Stimulated activated CD8-positive, alpha-beta memory T cell treated with anti-CD3 and anti-CD28 coated beads, Interleukin-7, amount 100 ng/mL, for 24 hours (primary cell): ENCODE data around the gene SOX6.
"Not testable (repeated sequence)": the region's sequence is repeated elsewhere in the genome, so short reads cannot be mapped to it uniquely, and the experiment has no call there.

ENCODE experiments used
- DNase-seq: peaks from one replicate; pipeline ENCODE4 v3.0.0-alpha.2; 2020; ENCODE audit warnings: low read depth

SOX6 gene

GRCh38 chr11:16034074-16034473 is 322.3 kb downstream of the SOX6 start:
- no peak for DNase-seq

DNA sequence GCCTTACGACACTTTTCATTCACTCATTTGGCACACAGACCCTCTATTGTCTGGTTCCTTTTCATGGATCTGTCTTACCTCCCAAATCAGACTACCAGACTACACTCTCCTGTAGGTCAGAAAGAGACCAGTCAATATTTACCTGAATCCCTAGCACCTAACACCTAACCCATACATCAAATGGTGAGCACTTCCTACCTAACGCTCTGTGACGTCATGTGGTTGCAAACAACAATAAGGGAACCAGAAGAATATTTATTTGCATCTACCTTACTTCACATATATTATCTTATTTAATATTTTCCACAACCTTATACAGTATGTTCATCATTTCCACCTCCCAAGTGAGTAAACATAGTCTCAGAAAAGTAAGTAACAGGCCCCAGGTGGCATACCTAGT is 323.4 kb downstream of the SOX6 start:
- DNase-seq, result no peak

DNA sequence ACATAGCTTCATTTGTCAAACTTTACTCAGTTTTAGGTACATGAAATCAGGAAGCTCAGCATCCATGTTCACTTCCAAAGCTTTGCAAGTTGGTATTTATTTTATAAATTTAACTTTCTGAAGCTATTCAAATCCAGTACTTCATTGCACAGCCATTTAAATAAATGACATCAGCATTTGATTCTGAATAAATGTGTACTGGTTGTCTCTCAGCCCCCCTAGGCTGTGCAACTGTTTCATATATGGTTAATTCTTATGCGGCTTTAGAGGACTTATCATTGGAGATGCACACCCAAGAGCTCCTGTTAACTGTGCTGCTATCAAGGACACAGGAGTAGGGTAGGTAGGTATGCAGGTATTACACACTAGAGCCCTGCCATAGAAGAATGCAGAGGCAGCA is 325.1 kb downstream of the SOX6 start:
- DNase-seq, result no peak

DNA sequence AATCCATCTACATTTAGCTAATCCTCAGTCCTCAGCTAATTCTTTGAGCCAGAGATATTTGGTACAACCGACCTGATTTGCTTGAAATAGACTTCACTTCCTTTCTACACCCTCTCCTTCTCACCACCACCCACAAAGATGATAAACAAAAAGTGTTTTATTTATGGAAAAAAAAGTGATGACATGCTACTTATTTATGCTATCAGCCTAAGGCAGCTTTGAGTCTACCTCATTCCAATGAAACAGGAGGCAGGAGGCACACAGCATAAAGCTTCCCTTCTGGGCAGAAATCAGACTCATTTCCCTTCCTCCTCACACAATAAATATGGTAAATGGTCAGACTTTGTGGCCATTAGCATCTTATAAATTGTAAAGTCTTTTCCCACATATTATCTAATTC is 325.7 kb downstream of the SOX6 start:
- no peak for DNase-seq

DNA sequence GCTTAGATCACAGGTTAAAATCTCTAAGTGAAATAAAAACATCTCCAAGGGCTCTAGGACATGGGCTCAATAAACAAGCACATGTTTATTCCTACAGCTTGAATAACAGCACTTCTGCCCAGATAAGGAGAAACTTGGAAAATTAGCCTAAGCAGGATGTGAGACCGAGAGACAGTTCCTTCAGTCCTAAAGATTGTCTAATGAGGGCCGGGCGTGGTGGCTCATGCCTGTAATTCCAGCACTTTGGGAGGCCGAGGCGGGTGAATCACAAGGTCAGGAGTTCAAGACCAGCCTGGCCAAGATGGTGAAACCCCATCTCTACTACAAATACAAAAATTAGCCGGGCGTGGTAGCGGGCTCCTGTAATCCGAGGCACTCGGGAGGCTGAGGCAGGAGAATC is 327.2 kb downstream of the SOX6 start:
- DNase-seq, result not testable (repeated sequence)

DNA sequence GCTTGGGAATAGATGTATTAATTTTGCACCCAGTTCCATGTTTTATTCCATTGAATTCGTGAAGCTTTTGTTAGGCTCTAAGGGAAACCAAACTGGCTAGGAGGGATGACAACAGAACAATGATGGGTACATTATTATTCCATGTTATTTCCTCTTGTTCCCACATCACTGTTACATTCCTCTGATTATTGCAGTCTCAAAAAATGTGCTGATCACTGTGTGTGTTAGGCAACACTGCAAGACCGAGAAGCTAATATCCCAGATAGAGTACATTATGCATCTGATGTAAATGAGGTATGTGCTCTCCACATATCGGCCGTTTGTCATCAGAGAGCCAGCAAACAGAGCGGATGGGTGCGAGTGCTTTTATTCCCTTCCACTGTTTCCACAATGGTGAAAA is 327.9 kb downstream of the SOX6 start:
- DNase-seq, result no peak

- no peak for DNase-seq
Observed at GRCh38 chr11:16027621-16028020, 328.7 kb downstream of the SOX6 start.

DNA sequence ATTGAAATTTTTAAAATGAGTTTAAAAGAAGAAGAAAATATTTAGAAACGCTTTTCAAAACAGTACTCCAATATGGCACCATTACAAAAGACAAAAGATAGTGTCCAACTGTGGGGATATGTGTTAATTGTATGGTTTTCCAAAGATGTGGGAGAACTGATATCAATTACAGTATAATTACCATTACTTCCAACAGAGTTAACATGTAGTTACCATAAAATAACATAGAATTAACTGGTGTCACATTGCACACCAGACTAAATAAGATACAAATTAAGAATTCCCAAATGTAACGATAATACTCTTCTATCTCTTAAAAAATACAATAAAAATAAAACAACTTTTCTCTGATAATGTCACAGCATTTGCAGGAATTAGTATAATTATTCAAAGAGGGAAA is 329.5 kb downstream of the SOX6 start:
- no peak for DNase-seq

DNA sequence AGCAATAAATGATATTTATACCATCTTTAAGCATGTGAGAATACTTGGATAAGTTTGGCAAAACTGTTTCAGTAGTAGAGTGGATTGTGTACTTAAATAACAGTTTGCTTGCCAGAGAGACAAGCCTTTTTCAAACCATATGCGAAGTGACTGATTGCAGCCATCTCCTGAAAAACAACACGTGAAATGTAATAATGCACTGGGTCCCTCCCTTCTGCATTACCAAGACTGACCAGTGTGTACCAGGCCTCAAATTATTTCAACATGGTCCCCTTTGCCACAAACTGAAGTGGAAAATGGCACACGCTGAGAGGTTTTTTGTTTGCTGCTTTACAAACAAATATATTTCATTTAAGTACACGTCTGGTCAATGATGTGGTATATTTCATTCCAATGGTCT is 337.4 kb downstream of the SOX6 start:
- no peak for DNase-seq

DNA sequence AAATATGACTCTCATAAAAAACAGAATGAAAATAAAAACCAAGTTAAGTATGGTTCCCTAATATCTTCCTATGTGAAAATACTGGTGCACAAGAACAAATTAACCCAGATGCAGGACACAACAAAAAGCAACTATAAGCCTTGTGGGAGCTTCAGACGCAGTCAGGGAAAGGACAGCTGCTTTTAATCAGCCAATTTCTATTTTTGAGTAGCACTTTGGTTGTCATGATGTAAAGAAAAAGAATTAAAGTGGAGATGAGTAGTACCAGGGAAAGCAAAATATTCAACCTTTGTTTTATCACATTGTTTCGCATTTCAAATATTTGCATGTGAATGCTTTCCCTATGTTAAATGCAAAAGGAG is 339.9 kb downstream of the SOX6 start:
- no peak for DNase-seq

GRCh38 chr11:16015741-16016467 is 340.4 kb downstream of the SOX6 start:
- DNase-seq, result no peak

- no peak for DNase-seq
Observed at GRCh38 chr11:16013649-16014275, 342.6 kb downstream of the SOX6 start.

GRCh38 chr11:16013242-16013641 is 343.1 kb downstream of the SOX6 start:
- no peak for DNase-seq

DNA sequence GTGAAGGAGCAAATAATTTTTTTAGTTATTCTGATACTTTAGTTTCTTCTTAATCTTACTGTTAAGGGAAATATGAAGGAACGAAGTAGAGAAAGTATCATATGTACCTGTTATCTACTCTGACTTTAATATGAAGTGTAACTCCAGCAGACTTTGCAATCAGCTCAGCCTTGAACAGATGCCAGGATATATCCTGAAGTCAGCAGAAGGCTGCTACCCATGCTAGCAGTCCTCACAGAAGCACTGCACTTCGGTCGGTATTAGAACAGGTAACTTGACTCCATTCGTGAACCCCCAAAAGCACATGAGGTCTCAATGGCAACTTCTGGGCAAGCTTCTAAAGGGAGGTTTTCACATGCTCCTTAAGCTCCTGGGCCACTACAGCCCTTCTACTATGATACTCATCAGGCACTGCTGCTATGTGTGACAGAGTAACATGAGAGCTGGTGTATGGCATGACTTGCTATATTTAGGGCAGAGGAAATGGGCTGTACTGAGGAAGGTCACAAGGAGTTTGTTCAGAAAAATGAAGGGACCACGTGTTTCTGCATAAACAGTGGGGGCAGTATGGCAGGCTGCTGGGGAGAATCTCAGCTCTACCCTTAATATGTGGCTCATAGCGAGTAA is 344.1 kb downstream of the SOX6 start:
- DNase-seq, result no peak

DNA sequence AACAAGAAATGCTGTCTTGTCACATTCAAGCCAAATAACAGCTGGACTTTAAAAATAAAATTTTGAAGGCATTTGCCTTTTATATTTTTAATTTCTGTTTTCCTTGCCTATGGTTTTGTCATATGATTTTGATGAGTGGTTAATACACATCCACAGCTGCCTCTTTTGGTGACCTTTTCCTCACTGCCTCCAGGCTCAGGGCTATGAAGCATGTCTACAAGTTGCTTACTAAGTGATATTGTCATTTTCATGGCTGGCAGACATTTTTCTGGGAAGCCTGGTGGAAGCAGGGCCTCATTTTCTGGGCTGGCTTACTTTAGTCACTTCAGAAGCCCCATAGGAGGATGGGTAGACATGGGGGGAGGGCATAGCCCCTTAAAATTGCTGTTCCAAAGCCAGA is 344.9 kb downstream of the SOX6 start:
- no peak for DNase-seq

DNA sequence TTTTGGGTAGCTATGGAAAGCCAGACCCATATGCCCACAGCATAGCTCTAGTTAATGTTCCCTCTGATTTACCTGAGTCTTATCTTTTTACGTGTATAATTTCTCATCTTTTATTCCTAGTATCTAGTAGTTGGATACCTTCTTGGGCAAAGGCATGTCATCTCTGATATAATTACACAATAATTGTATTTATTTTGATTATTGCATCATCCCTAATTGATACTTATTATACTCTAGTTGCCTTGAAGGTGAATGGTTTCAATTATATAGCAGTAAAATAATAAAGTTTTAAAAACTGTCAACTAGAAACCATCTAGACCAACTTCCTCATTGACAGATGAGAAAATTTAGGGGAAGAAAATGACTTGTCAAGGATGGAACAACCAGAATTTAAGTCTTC is 347.3 kb downstream of the SOX6 start:
- DNase-seq, result no peak

- DNase-seq, result no peak
Observed at GRCh38 chr11:16007514-16007913, 348.8 kb downstream of the SOX6 start.

DNA sequence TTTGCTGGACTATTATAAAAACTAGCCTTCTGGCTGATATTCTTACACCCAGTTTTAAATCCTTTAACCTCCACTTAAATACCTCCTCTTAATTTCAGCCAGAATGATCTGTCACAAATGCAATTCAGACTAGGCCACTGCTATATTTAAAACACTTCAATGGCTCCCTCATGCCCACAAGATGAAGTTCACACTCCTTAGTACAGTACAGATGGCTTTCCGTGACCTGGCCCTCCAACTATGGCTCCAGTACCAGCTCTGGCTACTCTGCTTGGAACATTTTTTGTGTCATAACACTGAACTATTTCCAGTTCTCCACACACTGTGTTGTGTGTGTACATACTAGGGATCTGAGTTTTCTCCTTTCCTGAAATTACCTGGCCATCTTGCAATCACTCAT is 353.4 kb downstream of the SOX6 start:
- DNase-seq, result no peak

DNA sequence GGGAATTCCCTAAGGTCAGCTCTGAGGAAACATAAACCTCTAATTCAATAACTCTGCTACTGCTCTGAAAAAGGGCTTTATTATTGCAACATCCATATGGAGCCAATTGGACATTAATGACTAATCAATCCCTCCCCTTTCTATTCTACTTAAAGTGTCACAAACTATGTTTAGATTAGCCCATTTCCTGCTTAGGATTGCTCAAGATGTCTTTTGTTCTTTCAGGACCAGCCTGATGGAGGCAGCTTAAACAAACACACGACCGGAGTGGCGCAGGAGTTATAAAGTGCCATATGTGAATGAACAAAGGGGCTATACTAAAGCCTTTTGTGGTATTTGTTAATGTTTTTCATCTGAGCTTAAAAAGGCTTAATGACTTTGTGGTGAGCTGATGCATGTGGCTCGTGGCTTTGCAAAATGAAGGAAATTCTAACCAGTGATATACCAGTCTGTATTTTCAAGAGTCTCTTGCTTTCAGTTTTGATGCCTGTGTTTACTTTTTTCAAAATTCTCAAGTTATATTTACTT is 354.4 kb downstream of the SOX6 start:
- no peak for DNase-seq

GRCh38 chr11:16001044-16001568 is 355.2 kb downstream of the SOX6 start:
- DNase-seq, result no peak

DNA sequence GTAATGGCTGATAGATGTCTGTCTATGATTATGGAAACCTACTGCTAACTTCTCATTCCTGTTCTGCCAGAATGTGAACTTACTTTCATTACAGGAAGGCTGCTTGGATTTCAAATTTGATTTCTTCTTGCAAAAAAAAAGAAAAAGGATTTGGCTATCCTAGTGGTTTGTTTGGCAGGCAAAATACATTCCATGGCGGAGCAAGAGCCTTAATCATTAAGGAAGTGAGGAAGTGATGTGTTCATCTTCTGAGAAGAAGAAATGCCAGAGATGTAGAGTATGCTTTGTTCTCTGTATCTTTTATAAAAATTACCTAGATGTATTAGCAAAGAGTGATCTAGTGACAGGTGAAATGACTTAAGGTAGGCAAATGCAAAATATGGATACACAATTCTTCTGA is 356.3 kb downstream of the SOX6 start:
- DNase-seq, result no peak

GRCh38 chr11:15993345-15993744 is 363.0 kb downstream of the SOX6 start:
- no peak for DNase-seq

GRCh38 chr11:15991215-15991614 is 365.1 kb downstream of the SOX6 start:
- DNase-seq, result no peak
